Panc1 (cell line): ENCODE results near the gene SPOUT1. TPM values are rescaled to one million over a fixed set of nuclear protein-coding genes. Genes with fewer than 3 reads are reported as not detected.
"Not testable (repeated sequence)": the region's sequence is repeated elsewhere in the genome, so short reads cannot be mapped to it uniquely, and the experiment has no call there.

Experiments
- ATAC-seq: fragments of 200-7000 bp; cut with Tn5 transposase; 2 replicates; pipeline ENCODE4 v1.9.1; 2020; ENCODE audit warnings: mild to moderate bottlenecking, moderate library complexity
- BruUV-seq: library from RNA; stranded (reverse); fragments of 400-500 nt; replicated peaks from 2 replicates; lab custom pipeline; 2021; lab: Mats Ljungman, UMichigan
- CTCF ChIA-PET: fragments of 300-600 bp; sonication (Branson Sonifier 250); formaldehyde crosslinking; loops from one replicate; lab custom pipeline; 2022; ENCODE audit warnings: antibody characterized with exemption; lab: Charles Lee
- POLR2A ChIA-PET: fragments of 300-600 bp; sonication (Branson Sonifier 250); formaldehyde crosslinking; loops from one replicate; lab custom pipeline; 2022; ENCODE audit warnings: antibody characterized with exemption; lab: Charles Lee
- DNase-seq: peaks from one replicate; pipeline ENCODE4 v3.0.0-alpha.2; 2010; ENCODE audit warnings: low read depth, low spot score
- H3K27ac ChIP-seq: 2 replicates; pipeline ENCODE4 v1.5.1; 2011; ENCODE audit warnings: mild to moderate bottlenecking, low read length, inconsistent platforms
- H3K27me3 ChIP-seq: fragments of 200-500 bp; sonication (Bioruptor generic); 2 replicates; pipeline ENCODE4 v1.6.0; 2014; ENCODE audit warnings: low read length, inconsistent platforms; ENCODE audit not compliant: control insufficient read depth, insufficient read depth
- H3K36me3 ChIP-seq: fragments of 200-500 bp; sonication (Bioruptor generic); 2 replicates; pipeline ENCODE4 v1.5.1; 2014; ENCODE audit warnings: inconsistent platforms, mild to moderate bottlenecking, low read length, moderate library complexity; ENCODE audit not compliant: control insufficient read depth, insufficient read depth
- H3K4me1 ChIP-seq: 2 replicates; pipeline ENCODE4 v1.5.1; 2011; ENCODE audit warnings: inconsistent platforms, mild to moderate bottlenecking, low read length, moderate library complexity; ENCODE audit not compliant: control insufficient read depth, insufficient read depth
- H3K4me3 ChIP-seq, 2 experiments: 2 replicates each; pipeline ENCODE4 v1.5.1; 2011 to 2012; ENCODE audit warnings: low read depth in 2 of 2, low read length in 2 of 2, mild to moderate bottlenecking in 2 of 2, inconsistent platforms in 1 of 2, moderate library complexity in 1 of 2
- H3K9me3 ChIP-seq: fragments of 200-500 bp; sonication (Bioruptor generic); 2 replicates; pipeline ENCODE4 v1.5.1; 2014; ENCODE audit warnings: low read depth, mild to moderate bottlenecking, inconsistent platforms, low read length, moderate library complexity; ENCODE audit not compliant: control insufficient read depth, insufficient read depth
- CTCF ChIP-seq: fragments of 450-650 bp; IDR thresholded peaks from 2 replicates; pipeline ENCODE4 v1.5.1; 2017; ENCODE audit warnings: mild to moderate bottlenecking
- POLR2AphosphoS5 ChIP-seq: IDR thresholded peaks from 2 replicates; pipeline ENCODE4 v1.6.1; 2012; ENCODE audit warnings: mild to moderate bottlenecking, low read depth, low read length, moderate library complexity
- SIN3A ChIP-seq: IDR thresholded peaks from 2 replicates; pipeline ENCODE4 v1.6.1; 2012; ENCODE audit warnings: low read depth, mild to moderate bottlenecking, low read length, moderate library complexity, borderline replicate concordance; ENCODE audit not compliant: insufficient read depth
- TCF7L2 ChIP-seq: IDR thresholded peaks from 2 replicates; pipeline ENCODE4 v1.6.1; 2011; ENCODE audit warnings: mild to moderate bottlenecking, low read depth, low read length, inconsistent platforms
- in situ Hi-C: cut with HindIII; loops from 2 replicates; pipeline ENCODE4 v1.10.0; 2016; ENCODE audit warnings: low sequenced_read_pairs, low pct_unique_long_range_greater_than_20kb
- intact Hi-C: fragments of 100-400 bp; cut with micrococcal nuclease; formaldehyde crosslinking; loops from one replicate; pipeline ENCODE4 v1.10.0; 2022; ENCODE audit not compliant: unreplicated experiment
- total RNA-seq: library from RNA; stranded (reverse); gene quantifications from one replicate; pipeline ENCODE4 v1.2.1, GENCODE V29; 2021; ENCODE audit not compliant: unreplicated experiment
- TF ChIP-seq, protein P1 (sequence below), 2 experiments: IDR thresholded peaks; 2 replicates each; pipeline ENCODE4 v1.6.1; 2011 to 2012; ENCODE audit warnings: low read depth in 2 of 2, control low read depth in 1 of 2, low read length in 1 of 2, mild to moderate bottlenecking in 1 of 2, moderate library complexity in 1 of 2; ENCODE audit not compliant: insufficient read depth in 1 of 2

Gene SPOUT1
- total RNA-seq, 1 experiment from 2014 or later = 38.4 TPM

DNA sequence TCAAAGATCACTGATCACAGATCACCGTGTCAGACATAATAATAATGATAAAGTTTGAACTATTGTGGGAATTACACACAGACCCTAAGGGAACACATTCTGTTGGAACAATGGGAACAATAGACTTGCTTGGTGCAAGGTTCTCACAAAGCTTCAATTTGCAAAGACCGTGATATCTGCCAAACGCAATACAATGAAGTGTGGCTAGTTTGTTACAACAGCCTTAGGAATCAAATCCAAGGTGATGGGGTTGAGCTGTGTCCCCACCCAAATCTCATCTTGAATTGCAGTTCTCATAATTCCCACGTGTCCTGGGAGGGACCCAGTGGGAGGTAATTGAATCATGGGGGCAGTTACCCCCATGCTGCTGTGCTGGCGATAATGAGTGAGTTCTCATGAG lies 31.3 kb upstream of the SPOUT1 start:
- BruUV-seq = no TSS peak
- Histone ChIP-seq H3K4me3 (no peak overlapping the region), H3K9me3 (no peaks in the 10 kb centered on the region), H3K27me3 (no peaks in the 10 kb centered on the region), H3K27ac (no peak overlapping the region), H3K36me3 (no peaks in the 10 kb centered on the region), H3K4me1 (no peaks in the 10 kb centered on the region)
- ChIA-PET POLR2A (no interaction called here), CTCF (no interaction called here)
- DNase-seq = no peak
- in situ Hi-C loops (no loop called here), intact Hi-C loops (loop anchor here (5.0 kb wide), 1 partner anchor 66 kb away; no protein-coding TSS in a partner anchor)
- no peak for TF ChIP-seq POLR2AphosphoS5
- TF ChIP-seq, protein P1, sequence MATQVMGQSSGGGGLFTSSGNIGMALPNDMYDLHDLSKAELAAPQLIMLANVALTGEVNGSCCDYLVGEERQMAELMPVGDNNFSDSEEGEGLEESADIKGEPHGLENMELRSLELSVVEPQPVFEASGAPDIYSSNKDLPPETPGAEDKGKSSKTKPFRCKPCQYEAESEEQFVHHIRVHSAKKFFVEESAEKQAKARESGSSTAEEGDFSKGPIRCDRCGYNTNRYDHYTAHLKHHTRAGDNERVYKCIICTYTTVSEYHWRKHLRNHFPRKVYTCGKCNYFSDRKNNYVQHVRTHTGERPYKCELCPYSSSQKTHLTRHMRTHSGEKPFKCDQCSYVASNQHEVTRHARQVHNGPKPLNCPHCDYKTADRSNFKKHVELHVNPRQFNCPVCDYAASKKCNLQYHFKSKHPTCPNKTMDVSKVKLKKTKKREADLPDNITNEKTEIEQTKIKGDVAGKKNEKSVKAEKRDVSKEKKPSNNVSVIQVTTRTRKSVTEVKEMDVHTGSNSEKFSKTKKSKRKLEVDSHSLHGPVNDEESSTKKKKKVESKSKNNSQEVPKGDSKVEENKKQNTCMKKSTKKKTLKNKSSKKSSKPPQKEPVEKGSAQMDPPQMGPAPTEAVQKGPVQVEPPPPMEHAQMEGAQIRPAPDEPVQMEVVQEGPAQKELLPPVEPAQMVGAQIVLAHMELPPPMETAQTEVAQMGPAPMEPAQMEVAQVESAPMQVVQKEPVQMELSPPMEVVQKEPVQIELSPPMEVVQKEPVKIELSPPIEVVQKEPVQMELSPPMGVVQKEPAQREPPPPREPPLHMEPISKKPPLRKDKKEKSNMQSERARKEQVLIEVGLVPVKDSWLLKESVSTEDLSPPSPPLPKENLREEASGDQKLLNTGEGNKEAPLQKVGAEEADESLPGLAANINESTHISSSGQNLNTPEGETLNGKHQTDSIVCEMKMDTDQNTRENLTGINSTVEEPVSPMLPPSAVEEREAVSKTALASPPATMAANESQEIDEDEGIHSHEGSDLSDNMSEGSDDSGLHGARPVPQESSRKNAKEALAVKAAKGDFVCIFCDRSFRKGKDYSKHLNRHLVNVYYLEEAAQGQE (IDR thresholded peaks at IDR 0.05; ENCODE audit: insufficient read depth in 1 of 2, low read depth in 2 of 2, low read length in 1 of 2) = no peak
- TF ChIP-seq SIN3A = no peak
- no peak for TF ChIP-seq CTCF
- TF ChIP-seq TCF7L2 = no peak
- no peak for ATAC-seq

- CTCF ChIA-PET = interaction anchor here (0.6 kb wide), 1 partner anchor 21 kb away, joined by 4 read pairs; no protein-coding TSS in a partner anchor
- POLR2A ChIA-PET, ATAC-seq: not testable (repeated sequence)
These were observed 28.9 kb upstream of the SPOUT1 start for GRCh38 chr9:128858476-128858875.

DNA sequence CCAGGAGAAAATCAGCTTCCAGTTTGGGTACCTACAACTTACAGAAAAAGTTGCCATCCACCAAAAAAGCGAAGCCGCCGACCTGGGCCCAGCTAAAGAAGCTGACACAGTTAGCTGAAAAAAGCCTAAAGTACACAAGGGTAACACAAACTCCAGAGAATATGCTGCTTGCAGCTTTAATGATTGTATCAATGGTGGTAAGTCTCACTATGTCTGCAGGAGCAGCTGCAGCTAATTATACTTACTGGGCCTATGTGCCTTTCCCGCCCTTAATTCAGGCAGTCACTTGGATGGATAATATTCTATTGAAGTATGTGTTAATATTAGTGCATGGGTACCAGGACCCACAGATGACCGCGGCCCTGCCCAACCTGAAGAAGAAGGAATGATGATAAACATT lies 24.9 kb upstream of the SPOUT1 start:
- POLR2A ChIA-PET, ATAC-seq, H3K4me3 ChIP-seq, intact Hi-C loops, DNase-seq, H3K4me1 ChIP-seq, H3K27me3 ChIP-seq, H3K27ac ChIP-seq, H3K9me3 ChIP-seq, BruUV-seq, H3K36me3 ChIP-seq, in situ Hi-C loops, CTCF ChIA-PET: not testable (repeated sequence)

More at GRCh38 chr9:128858476-128858875, 28.9 kb upstream of the SPOUT1 start:
- H3K9me3 ChIP-seq, H3K4me3 ChIP-seq, intact Hi-C loops, H3K27ac ChIP-seq, BruUV-seq, in situ Hi-C loops, H3K36me3 ChIP-seq, H3K27me3 ChIP-seq, H3K4me1 ChIP-seq, DNase-seq: not testable (repeated sequence)

DNA sequence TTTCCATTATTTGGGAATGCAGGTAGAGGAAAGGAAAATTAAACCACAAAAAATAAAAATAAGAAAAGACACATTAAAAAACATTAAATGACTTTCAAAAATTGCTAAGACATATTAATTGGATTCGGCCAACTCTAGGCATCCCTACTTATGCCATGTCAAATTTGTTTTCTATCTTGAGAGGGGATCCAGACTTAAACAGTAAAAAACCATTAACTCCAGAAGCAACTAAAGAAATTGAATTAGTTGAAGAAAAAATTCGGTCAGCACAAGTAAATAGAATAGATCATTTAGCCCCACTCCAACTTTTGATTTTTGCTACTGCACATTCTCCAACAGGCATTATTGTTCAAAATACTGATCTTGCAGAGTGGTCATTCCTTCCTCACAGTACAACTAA lies 23.1 kb upstream of the SPOUT1 start:
- CTCF ChIA-PET = interaction anchor here (0.9 to 1.0 kb wide), 2 partner anchors 75 to 83 kb away, joined by 3 to 5 read pairs; no protein-coding TSS in a partner anchor
- H3K4me1 ChIP-seq, H3K9me3 ChIP-seq, ATAC-seq, intact Hi-C loops, DNase-seq, H3K36me3 ChIP-seq, H3K4me3 ChIP-seq, H3K27me3 ChIP-seq, in situ Hi-C loops, H3K27ac ChIP-seq, POLR2A ChIA-PET, BruUV-seq: not testable (repeated sequence)
